Hepatocyte (in vitro differentiated cells): ENCODE data around the gene CRACR2A.

Experiments used
- EZH2 ChIP-seq: fragments of 200-600 bp; sonication (generic); IDR thresholded peaks from 2 replicates; pipeline ENCODE4 v1.6.1; 2016; ENCODE audit warnings: antibody characterized with exemption, mild to moderate bottlenecking, borderline replicate concordance
- TF ChIP-seq, protein P1 (sequence below): fragments of 200-600 bp; sonication (generic); IDR thresholded peaks from 2 replicates; pipeline ENCODE4 v1.5.1; 2016; ENCODE audit warnings: antibody characterized with exemption, mild to moderate bottlenecking; ENCODE audit not compliant: poor library complexity

DNA sequence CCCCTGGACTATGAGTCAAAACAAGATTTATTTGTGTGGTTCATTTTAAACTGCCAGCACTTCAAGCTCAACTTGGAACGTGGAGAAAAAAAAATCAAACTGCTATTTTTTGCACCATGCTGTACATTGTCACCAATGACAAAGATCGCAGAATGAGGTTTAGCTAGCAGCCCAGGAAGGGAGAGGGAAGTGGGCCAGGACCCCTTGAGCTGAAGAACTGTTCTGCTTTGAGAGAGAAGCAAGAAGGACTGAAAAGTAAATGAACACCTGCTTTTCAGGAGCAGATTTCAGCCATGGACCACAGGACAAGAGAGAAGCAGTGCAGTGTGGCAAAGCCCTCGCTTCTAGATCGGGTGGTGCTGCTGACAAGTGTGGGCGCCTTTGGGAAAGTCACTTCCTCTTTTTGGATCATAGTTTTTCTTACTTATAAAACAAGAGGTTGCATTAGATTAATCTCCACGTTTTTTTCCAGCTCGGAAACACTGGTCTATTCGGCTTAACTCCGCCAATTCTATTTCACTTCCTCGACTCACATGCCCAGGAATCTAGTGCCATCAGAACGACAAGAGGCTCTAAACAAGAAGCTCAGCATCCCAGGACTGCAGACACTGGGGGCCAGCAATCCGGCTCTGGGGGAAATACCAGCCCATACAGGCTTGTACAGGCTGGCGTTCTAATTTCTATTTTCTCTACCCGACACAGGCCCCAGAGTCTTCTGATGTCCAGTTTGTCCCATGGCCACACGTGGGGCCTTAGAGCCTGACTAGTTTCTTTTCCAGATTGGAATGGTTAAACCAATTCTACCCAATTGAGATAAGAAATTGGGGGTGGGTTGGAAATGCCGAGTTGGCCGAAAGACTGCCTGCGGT lies 129.9 kb downstream of the CRACR2A start:
- TF ChIP-seq, protein P1, sequence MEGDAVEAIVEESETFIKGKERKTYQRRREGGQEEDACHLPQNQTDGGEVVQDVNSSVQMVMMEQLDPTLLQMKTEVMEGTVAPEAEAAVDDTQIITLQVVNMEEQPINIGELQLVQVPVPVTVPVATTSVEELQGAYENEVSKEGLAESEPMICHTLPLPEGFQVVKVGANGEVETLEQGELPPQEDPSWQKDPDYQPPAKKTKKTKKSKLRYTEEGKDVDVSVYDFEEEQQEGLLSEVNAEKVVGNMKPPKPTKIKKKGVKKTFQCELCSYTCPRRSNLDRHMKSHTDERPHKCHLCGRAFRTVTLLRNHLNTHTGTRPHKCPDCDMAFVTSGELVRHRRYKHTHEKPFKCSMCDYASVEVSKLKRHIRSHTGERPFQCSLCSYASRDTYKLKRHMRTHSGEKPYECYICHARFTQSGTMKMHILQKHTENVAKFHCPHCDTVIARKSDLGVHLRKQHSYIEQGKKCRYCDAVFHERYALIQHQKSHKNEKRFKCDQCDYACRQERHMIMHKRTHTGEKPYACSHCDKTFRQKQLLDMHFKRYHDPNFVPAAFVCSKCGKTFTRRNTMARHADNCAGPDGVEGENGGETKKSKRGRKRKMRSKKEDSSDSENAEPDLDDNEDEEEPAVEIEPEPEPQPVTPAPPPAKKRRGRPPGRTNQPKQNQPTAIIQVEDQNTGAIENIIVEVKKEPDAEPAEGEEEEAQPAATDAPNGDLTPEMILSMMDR, result no peak
- no peak for TF ChIP-seq EZH2
